HTERT RPE-1 (cell line): ENCODE results near the gene CCNL2.
"Not testable (repeated sequence)": the region's sequence is repeated elsewhere in the genome, so short reads cannot be mapped to it uniquely, and the experiment has no call there.

Experiments
- in situ Hi-C: fragments of 300-500 bp; cut with MboI; formaldehyde crosslinking; loops from 4 replicates; pipeline ENCODE4 v1.14.3; 2020; ENCODE audit warnings: low sequenced_read_pairs

CCNL2 gene

DNA sequence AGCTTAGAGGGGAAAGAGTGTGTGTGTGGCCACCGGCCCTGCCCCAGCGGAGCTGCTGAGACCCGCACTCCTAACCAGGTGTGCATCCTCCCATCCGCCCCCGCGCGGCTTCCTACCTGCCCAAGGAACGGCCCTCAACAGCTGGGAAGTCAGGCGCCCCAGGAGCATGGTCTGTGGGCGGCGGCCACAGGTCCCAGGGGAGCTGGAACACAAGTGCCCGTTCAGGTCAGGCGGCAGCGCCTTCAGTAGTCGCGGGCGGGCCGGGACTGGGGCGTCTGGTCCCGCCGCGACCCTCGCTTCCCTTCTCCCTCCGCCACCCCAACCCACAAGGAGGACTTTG, 24.6 kb downstream of the CCNL2 start:
- in situ Hi-C loops: no loop called here

- in situ Hi-C loops: no loop called here
These were observed 25.1 kb downstream of the CCNL2 start for GRCh38 chr1:1373815-1374588.

DNA sequence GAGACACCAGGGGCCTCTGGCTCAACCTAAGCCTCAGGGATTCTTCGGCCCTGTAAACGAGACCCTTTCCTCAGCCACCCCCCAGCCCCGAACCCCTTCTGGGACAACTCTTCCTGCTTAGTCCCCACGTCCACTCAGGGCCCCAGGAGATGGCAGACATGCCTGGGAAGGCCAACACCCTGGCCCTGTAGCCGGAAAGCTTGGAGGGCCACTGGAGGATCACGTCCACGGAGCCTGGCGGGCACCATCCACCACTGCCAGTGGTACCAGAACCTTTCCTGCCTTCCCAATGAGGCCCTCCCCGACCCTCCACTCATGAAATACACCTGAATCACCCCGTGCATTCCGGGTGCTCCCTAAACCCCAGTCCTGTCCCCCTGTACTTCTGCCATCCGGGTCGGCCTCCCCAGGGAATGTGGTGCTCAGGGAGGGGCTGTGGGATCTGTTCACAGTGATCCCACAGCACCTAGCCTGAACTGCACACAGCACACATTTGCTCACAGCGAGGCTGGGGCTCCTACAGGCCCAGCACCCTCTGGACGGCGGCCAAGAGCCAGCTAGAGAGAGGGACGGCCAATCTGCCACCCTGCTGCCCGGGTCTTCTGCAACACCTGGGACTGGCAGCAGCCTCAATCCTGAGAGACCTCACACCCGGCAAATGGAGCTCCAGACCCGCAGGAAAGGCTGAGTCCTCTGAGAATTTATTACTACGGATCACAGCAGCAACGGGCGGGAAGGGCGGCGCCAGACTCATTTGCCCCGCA, 25.9 kb downstream of the CCNL2 start:
- in situ Hi-C loops: no loop called here

- in situ Hi-C loops: no loop called here
These were observed 27.1 kb downstream of the CCNL2 start for GRCh38 chr1:1371746-1372711.

DNA sequence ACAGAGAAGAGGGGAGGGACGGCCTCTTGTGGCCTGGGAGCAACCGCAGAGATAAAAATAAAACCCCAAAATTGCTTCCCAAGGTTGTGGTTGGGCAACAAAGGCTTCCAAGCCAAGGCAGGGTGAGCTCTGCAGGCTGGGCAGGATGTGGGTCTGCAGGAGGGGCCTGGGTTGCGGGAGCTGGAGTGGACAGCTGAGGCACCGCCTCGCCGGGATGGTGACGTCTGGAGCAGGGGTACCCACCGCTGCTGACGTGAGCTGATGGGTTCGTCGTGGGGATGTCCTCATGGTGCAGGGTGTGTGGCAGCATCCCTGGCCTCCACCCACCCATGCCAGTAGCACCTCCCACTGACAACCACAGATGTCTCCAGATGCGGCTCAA, 27.8 kb downstream of the CCNL2 start:
- in situ Hi-C loops: no loop called here

- in situ Hi-C loops: no loop called here
These were observed 28.3 kb downstream of the CCNL2 start for GRCh38 chr1:1370771-1371300.

DNA sequence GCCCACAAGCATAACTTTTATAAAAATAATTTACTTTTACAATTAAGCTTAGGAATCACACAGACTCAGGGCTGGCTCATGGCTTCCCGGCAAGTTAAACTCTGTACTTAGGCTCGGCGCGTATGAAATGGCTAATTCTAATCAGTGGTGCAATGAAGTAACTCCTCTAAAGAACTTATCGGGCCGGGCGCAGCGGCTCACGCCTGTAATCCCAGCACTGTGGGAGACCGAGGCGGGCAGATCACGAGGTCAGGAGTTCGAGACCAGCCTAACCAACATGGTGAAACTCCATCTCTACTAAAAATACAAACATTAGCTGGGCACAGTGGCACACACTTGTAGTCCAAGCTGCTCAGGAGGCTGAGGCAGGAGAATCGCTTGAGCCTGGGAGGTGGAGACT, 29.0 kb downstream of the CCNL2 start:
- in situ Hi-C loops: not testable (repeated sequence)

DNA sequence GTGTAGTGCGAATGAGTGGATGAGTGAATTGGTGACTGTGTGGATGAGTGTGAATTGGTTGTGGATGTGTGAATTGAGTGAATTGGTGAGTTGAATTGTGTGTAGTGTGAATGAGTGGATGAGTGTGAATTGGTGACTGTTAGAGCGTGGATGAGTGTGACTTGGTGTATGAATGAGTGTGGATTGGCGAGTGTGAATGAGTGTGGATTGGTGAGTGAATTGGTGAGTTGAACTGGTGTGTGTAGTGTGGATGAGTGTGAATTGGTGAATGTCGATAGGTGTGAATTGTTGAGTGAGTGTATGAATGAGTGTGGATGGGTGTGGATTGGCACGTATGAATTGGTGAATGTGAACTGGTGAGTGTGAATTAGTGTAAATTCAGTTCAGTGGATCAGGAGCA, 31.8 kb downstream of the CCNL2 start:
- in situ Hi-C loops: no loop called here

- in situ Hi-C loops: no loop called here
These were observed 32.5 kb downstream of the CCNL2 start for GRCh38 chr1:1366699-1367066.

DNA sequence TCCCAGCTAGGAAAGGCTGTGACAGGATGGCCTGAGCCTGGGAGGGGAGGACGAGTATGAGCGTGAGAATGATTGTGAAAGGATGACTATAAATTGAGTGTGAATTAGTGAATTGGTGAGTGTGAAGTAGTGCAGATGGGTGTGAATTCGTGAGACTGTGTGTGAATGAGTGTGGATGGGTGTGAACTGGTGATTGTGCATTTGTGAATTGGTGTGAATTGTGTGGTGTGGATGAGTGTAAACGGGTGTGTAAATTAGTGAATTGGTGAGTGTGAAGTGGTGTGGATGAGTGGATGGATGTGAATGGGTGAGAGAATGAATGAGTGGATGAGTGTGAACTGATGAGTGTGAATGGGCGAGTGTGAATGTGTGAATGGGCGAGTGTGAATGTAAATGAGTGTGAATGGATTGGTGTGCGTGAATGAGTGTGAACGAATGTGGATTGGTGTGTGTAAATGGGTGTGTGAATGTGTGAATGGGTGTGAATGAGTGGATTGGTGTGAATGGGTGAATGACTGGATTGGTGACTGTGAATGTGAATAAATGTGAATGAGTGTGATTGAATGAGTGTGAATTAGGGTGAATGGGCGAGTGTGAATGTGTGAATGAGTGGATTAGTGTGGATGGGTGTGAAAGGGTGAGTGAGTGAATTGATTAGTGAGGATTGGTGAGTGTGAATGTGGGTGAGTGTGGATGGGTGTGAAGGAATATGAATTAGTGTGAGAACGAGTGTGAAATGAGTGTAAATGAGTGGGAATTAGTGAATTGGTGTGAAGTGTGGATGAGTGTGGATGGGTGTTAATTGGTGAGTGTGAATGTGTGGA, 33.0 kb downstream of the CCNL2 start:
- in situ Hi-C loops: no loop called here

DNA sequence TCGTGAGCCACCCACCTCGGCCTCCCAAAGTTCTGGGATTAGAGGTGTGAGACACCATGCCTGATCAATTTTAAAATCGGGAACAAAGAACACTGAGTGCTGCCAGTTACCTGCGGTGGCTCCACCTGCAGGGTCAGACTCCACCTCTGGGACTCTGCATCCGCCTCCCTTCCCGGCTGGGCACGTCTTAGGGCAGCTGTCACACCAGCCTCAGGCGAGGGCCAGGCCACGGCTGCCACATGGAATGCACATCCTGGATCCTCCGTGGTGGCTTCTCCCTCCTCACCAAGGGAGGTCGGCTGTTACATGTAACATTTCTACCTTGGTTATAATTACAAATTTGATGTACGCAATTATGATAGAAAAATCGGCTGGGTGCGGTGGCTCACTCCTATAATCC, 34.9 kb downstream of the CCNL2 start:
- in situ Hi-C loops: no loop called here

DNA sequence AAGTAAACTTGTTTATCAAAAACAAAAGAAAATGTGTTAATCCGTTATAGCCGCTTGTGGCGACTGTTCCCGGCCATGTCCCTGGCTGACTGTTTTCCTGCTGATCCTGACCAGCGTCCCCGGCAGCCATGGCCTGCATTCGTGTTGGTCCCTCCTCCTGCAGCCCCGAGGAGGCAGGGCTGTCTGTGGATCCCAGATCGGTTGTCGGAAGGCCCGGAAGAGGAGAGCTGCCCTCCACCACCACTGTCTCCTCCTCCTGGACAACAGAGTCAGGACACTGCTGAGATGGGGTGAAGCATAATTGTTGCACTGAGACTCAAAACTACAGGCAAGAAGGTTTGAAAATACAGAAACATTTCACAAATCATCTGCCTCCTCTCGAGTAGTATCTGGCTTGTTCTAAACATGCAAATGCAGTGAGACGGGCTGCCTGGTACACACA, 37.1 kb downstream of the CCNL2 start:
- in situ Hi-C loops: no loop called here

DNA sequence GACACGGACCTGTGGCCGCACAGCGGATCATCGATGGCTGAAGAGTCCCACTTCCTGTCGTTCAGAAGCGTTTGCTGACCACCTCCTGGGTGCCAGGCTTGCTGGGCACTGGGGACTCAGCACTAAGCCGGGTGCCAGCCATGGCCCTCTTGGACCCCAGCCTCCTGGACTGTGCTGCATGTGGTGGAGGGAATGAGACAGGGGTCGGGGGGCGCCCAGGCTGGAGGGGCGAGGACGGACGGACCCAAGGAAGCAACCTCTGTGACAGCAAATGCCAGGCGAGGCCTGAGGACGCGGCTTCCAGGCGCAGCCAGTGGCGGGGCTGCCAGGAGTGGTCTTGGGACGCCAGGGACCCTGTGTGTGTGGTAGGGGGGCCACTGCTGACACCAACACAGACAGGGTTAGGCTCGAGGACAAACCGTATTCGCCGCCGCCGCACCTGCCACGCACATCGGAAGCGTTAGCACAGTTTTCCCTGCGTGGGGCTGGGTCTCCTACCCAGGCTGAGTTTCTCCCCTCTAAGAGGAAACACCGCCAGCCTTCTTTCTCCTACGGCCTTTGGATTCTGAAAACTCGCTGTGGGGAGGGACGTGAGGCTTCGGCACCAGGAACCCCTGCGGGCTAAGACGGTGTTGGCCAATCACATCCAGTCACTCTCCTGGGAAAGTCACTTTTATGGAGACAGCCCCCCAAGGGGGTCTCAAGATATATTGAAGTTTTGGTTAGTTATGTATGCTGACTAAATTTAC, 37.7 kb downstream of the CCNL2 start:
- in situ Hi-C loops: no loop called here

DNA sequence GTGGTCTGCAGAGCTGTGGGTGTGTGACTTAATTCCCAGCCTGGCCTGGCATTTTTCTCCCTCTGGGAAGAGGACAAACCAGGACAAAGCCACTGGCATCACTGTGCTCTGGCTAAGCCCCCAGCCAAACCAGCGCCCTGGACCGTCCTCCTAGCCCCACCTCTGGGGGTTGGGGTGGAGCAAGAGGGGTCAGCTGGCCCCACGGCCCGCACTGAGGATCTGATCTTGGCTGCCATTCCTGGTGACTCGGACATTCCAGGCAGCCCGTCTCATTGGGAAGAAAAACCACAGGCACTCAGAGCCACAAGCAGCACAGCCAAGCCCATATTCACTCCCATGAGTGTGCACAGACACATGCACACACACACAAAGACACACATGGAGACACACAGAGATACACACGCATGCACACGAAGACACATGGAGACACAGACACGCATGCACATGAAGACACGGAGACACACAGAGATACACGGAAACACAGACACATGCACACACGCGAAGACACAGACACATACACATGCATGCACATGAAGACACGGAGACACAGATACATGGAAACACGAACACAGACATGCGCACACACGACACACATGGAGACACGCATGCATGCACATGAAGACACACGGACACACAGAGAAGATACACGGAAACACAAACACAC, 38.5 kb downstream of the CCNL2 start:
- in situ Hi-C loops: no loop called here

DNA sequence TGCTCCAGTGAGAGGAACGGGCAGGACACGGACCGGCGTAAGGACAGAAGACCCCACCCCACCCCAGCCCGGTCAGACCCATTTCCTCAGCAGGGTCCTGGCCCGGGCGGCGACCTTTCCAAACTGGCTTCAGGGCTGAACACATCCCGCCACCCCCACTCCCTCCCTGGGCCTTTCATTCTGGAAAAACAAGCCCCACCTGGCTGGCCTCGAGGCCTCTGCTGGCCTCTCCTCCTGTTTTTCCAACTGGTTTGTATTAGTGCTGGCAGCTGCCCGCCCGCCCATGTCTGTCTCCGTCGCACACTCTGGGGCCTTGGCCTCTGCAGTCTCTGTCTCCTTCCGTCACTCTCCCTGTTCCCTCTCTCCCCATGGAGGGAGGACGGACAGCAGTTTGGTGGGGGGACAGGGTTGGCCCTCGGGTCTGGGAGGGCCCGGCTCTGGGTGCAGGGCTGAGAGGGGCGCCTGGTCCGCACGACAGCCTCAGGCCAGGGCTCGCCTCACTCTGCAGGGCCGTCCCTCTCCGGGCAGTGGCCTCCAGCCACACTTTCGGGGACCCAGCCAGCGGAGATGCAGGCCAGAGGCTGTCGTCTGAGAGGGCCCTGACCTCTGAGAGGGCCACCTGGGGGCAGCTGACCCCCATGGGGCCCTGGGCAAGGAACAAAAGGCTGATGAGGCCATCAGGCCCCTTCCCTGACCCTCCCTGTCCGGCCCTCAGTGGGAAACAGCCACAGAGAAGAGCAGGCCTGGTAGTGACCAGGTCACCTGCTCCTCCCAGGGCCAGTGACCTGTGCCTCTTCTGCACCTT, 39.3 kb downstream of the CCNL2 start:
- in situ Hi-C loops: no loop called here

GRCh38 chr1:1359308-1359663, 39.8 kb downstream of the CCNL2 start:
- in situ Hi-C loops: no loop called here

- in situ Hi-C loops: no loop called here
These were observed 40.5 kb downstream of the CCNL2 start, which contains the start of gene MXRA8 for GRCh38 chr1:1358433-1359271. MXRA8 (minus strand) TSS chr1:1358555; CDS start chr1:1358504, 51 bp downstream.
